KMS-11 (cell line): ENCODE measurements around the gene SIRT1.
"Not testable (repeated sequence)": the region's sequence is repeated elsewhere in the genome, so short reads cannot be mapped to it uniquely, and the experiment has no call there.

Experiments used
- H2AFZ ChIP-seq: fragments of 200-600 bp; sonication (generic); 2 replicates; pipeline ENCODE4 v1.6.1; 2016; ENCODE audit warnings: antibody characterized with exemption, mixed run types, low read depth
- H3K27ac ChIP-seq: fragments of 200-600 bp; sonication (generic); 2 replicates; pipeline ENCODE4 v1.6.1; 2016; ENCODE audit warnings: mild to moderate bottlenecking, mixed run types
- H3K27me3 ChIP-seq: fragments of 200-600 bp; sonication (generic); 2 replicates; pipeline ENCODE4 v1.6.1; 2017; ENCODE audit warnings: mild to moderate bottlenecking, low read depth, mixed run types, moderate library complexity; ENCODE audit not compliant: insufficient read depth
- H3K36me3 ChIP-seq: fragments of 200-600 bp; sonication (generic); 2 replicates; pipeline ENCODE4 v1.6.1; 2017; ENCODE audit warnings: mild to moderate bottlenecking, mixed run types; ENCODE audit not compliant: insufficient read depth
- H3K4me1 ChIP-seq: fragments of 200-600 bp; sonication (generic); 2 replicates; pipeline ENCODE4 v1.6.1; 2016; ENCODE audit warnings: mild to moderate bottlenecking, low read depth, mixed run types; ENCODE audit not compliant: poor library complexity, severe bottlenecking
- H3K4me2 ChIP-seq: fragments of 200-600 bp; sonication (generic); 2 replicates; pipeline ENCODE4 v1.7.0; 2016; ENCODE audit warnings: mild to moderate bottlenecking, mixed run types
- H3K4me3 ChIP-seq: fragments of 200-600 bp; sonication (generic); IDR thresholded peaks from 2 replicates; pipeline ENCODE4 v1.6.1; 2017; ENCODE audit warnings: low read depth, low read length, mixed read lengths; ENCODE audit not compliant: insufficient read depth
- H3K79me2 ChIP-seq: fragments of 200-600 bp; sonication (generic); 2 replicates; pipeline ENCODE4 v1.6.1; 2016; ENCODE audit warnings: low read depth, mixed run types; ENCODE audit not compliant: insufficient read depth
- H3K9ac ChIP-seq: fragments of 200-600 bp; sonication (generic); 2 replicates; pipeline ENCODE4 v1.6.1; 2016; ENCODE audit warnings: mild to moderate bottlenecking, mixed run types
- H4K20me1 ChIP-seq: fragments of 200-600 bp; sonication (generic); 2 replicates; pipeline ENCODE4 v1.6.1; 2016; ENCODE audit warnings: mild to moderate bottlenecking, mixed run types; ENCODE audit not compliant: insufficient read depth
- TF ChIP-seq, protein P1 (sequence below): fragments of 200-600 bp; sonication (generic); conservative IDR thresholded peaks from 2 replicates; pipeline ENCODE4 v1.6.1; 2017; ENCODE audit warnings: low read depth, mild to moderate bottlenecking, antibody characterized with exemption, low read length, moderate library complexity, mixed read lengths

The SIRT1 gene

DNA sequence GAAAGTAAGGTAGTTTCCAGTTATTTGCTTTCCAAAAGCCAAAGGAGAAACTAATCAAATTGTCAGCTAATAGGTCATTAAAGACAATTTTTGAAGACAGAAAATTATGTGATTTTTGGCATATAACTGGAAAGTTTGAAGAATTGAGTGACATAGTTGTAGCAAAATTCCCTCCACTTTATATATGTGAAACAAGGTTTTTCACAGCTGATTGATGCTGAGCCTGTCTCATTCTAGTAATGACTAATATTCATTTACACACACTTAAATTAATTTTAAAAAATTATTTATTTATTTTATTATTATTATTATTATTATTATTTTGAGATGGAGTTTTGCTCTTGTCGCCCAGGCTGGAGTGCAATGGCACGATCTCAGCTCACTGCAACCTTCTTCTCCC is 16.3 kb upstream of the SIRT1 start:
- Histone ChIP-seq H3K4me3 (no peak overlapping the region), H3K27ac (no peak overlapping the region), H3K36me3 (no peaks in the 10 kb centered on the region), H3K79me2 (no peaks in the 10 kb centered on the region), H3K9ac (no peak overlapping the region), H2AFZ (no peak overlapping the region), H3K27me3 (no peaks in the 10 kb centered on the region), H3K4me1 (no peaks in the 10 kb centered on the region), H4K20me1 (no peaks in the 10 kb centered on the region), H3K4me2 (no peak overlapping the region)
- TF ChIP-seq, protein P1, sequence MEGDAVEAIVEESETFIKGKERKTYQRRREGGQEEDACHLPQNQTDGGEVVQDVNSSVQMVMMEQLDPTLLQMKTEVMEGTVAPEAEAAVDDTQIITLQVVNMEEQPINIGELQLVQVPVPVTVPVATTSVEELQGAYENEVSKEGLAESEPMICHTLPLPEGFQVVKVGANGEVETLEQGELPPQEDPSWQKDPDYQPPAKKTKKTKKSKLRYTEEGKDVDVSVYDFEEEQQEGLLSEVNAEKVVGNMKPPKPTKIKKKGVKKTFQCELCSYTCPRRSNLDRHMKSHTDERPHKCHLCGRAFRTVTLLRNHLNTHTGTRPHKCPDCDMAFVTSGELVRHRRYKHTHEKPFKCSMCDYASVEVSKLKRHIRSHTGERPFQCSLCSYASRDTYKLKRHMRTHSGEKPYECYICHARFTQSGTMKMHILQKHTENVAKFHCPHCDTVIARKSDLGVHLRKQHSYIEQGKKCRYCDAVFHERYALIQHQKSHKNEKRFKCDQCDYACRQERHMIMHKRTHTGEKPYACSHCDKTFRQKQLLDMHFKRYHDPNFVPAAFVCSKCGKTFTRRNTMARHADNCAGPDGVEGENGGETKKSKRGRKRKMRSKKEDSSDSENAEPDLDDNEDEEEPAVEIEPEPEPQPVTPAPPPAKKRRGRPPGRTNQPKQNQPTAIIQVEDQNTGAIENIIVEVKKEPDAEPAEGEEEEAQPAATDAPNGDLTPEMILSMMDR, result no peak

DNA sequence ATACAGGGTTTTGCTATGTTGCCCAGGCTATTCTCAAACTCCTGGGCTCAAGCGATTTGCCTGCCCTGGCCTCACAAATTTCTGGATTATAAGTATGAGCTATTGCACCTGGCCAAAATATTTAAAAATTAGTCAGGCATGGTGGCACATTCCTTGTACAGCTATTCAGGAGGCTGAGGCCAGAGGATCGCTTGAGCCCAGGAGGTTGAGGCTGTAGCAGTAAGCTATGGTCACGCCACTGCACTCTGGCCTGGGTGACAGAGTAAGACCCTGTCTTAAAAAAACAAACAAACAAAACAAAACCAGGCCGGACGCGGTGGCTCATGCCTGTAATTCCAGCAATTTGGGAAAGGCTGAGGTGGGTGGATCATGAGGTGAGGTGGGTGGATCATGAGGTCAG is 14.5 kb upstream of the SIRT1 start:
- Histone ChIP-seq H3K4me1 (no peaks in the 10 kb centered on the region), H3K27ac (no peak overlapping the region), H3K36me3 (no peaks in the 10 kb centered on the region), H3K79me2 (no peaks in the 10 kb centered on the region), H2AFZ (no peak overlapping the region), H3K4me3 (no peak overlapping the region), H3K9ac (no peak overlapping the region), H3K27me3 (no peaks in the 10 kb centered on the region), H4K20me1 (no peaks in the 10 kb centered on the region), H3K4me2 (no peak overlapping the region)
- TF ChIP-seq, protein P1, result no peak

DNA sequence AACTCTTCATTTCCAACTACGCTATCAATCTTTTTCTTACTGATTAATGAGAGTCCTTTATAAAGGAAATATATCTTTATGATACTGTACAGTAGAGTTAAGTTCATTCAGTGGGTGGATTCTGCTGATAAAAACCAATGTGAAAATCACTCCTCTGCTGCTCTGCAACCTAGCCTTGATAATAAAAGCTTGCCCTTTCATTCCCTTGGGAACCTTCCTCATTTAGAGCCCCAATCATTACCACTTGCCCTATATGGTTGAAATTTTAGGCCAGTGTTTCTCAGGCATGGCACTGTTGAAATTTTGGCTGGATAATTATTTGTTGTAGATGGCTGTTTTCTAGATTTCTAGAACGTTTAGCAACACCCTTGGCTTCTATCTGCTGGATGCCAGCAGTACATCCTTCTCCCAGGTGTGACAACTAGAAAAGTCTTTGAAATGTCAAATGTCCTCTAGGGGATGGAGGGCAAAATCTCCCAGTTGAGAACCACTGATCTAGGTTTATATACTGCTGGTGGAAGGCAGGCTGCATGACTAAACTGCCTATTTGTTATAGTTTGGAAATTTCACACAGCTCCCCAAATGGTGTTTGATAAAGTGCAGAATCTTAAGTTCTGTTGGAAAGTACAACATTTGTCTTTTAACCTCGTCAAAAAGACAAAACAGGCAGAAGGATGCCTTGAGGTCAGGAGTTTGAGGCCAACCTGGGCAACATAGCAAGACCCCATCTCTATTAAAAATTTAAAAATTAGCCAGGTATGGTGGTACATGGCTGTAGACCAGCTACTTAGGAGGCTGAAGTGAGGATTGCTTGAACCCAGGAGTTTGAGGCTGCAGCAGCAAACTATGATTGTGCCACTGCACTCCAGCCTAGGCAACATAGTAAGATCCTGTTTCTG is 8.9 kb upstream of the SIRT1 start:
- Histone ChIP-seq H3K27ac (no peak overlapping the region), H3K4me1 (no peaks in the 10 kb centered on the region), H3K4me3 (no peak overlapping the region), H2AFZ (no peak overlapping the region), H3K27me3 (no peaks in the 10 kb centered on the region), H3K79me2 (no peaks in the 10 kb centered on the region), H3K9ac (no peak overlapping the region), H4K20me1 (no peaks in the 10 kb centered on the region), H3K36me3 (no peaks in the 10 kb centered on the region), H3K4me2 (no peak overlapping the region)
- TF ChIP-seq, protein P1, result no peak

DNA sequence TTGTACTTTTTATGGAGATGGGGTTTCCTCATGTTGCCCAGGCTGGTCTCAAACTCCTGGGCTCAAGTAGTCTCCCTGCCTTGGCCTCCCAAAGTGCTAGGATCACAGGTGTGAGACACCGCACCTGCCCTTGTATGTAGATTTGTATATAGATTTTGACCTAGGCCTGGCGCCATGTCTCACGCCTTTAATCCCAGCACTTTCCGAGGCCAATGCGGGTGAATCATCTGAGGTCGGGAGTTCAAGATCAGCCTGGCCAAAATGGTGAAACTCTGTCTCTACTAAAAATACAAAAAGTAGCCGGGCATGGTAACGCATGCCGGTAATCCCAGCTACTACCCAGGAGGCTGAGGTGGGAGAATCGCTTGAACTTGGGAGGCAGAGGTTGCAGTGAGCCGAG is 7.0 kb upstream of the SIRT1 start:
- not testable (repeated sequence) for H3K79me2 ChIP-seq, H3K27ac ChIP-seq, H3K4me2 ChIP-seq, H2AFZ ChIP-seq, H3K36me3 ChIP-seq, H3K4me3 ChIP-seq, H3K27me3 ChIP-seq, H4K20me1 ChIP-seq, H3K9ac ChIP-seq, H3K4me1 ChIP-seq

DNA sequence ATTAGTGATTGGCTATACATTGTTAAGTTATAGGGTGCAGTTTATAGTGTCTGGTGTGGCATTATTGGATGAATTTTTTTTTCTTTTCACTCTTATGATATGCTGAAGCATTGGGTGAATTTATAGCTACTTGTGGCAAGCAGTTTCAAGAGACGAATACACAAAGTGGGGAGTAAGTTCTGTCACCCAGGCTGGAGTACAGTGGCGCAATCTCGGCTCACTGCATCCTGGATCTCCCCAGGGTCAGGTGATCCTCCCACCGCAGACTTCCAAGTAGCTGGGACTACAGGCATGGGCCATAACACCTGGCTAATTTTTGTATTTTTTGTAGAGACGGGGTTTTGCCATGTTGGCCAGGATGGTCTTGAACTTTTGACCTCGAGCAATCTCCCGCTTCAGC is 6.3 kb upstream of the SIRT1 start:
- Histone ChIP-seq H3K36me3 (no peaks in the 10 kb centered on the region), H3K4me3 (no peak overlapping the region), H2AFZ (no peak overlapping the region), H3K9ac (no peak overlapping the region), H3K27ac (no peak overlapping the region), H3K4me2 (no peak overlapping the region), H3K79me2 (no peaks in the 10 kb centered on the region), H4K20me1 (no peaks in the 10 kb centered on the region), H3K4me1 (no peaks in the 10 kb centered on the region), H3K27me3 (no peaks in the 10 kb centered on the region)
- TF ChIP-seq, protein P1, result no peak
